ENCODE data around the gene WARS2.

The WARS2 gene

DNA sequence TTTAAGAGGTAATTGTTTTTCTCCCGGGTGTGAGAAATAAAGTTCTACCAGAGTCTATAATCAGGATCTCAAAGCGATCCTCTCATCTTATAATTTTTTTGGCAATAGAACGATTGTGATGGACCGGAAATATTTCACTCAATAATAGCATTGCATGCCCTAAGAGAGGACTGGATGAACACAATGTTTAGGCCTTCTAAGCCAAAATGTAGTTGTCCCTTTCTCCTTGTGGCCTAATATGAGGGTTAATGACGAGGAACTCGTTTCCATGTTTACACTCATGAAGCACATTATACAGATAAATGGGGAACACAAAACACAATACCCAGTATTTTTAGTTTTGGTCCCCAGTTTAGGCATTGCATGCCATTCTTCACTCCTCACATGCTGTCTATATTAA is 158.2 kb downstream of the WARS2 start:
- no peak for DNase-seq

DNA sequence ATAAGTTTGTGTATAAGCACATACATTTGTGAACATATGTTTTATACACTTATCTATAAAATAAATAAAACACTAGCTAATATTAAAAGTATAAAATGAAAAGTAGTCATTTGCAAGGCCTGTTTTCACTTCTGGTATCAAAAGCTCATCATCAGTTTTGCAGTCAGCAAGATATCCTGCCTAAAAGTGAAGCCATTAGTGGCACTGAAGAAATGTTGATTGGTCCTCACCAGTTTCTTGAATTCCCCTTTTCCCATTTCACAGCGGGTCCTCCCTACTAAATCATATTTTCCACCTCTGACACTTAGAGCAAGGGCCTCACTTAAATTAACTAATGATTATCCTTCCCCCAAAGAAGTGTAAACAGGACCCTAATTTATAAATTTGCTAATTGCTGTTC is 159.0 kb downstream of the WARS2 start:
- no peak for DNase-seq
